Transverse colon (tissue), 4 donors: Measurements from ENCODE around the gene NUP98.

ENCODE experiments used
- CTCF ChIP-seq, 5 experiments: fragments of 200-600 bp in 3 of 5; fragments of 450-650 bp in 2 of 5; sonication (generic) in 3 of 5; IDR thresholded peaks; 1 replicate in 2 of 5; 2 replicates in 3 of 5; pipeline ENCODE4 v1.5.1; 2016 to 2017; ENCODE audit warnings: antibody characterized with exemption in 5 of 5, inconsistent platforms in 3 of 5, mild to moderate bottlenecking in 2 of 5, moderate library complexity in 1 of 5
- EP300 ChIP-seq: sonication (generic); formaldehyde crosslinking; IDR thresholded peaks from one replicate; pipeline ENCODE4 v1.6.1; 2017; ENCODE audit warnings: antibody characterized with exemption, low read depth
- POLR2A ChIP-seq: fragments of 450-650 bp; IDR thresholded peaks from one replicate; pipeline ENCODE4 v1.6.1; 2016; ENCODE audit warnings: antibody characterized with exemption, mild to moderate bottlenecking, moderate library complexity
- POLR2AphosphoS5 ChIP-seq, 3 donors: sonication (generic); formaldehyde crosslinking; IDR thresholded peaks; one replicate each; pipeline ENCODE4 v1.6.1; 2016; ENCODE audit warnings: antibody characterized with exemption in 3 of 3

DNA sequence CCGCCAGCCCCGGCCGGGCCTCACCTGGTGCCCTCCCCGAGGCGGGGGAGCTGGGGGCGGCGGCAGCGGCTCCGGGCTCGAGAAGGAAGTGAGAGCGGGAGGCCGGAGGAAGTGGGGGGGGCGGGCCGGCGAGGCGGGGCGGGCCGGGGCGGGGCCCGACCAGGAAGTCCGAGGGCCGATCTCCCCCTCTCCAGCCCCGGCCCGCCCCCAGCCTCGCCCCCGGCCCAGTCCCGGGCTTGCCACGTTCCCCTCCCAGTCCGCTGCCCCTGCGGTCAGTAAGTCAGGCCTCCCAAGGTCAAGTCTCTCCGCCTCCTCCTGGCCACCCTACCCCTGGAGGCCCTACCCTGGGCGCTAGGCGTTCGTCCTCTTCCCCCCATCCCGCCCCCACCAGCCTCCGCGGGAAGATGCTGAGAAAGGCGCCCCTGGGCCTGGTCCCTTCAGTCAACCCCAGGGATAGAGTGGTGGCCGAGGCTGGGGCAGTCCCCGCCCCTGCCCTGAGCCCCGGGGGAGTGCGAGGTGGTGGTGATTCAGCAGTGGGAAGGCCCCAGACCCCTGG, 43.6 kb upstream of the NUP98 start, which contains the start of gene RHOG:
- no peak for TF ChIP-seq POLR2A
- no peak for TF ChIP-seq CTCF (IDR thresholded peaks at IDR 0.05)
- TF ChIP-seq EP300 = no peak
- peak; percentile 40 to 71 (median 57) for TF ChIP-seq POLR2AphosphoS5 (IDR thresholded peaks at IDR 0.05)
